ENCODE data around the gene MT1E.

MT1E gene

GRCh38 chr16:56651586-56651985, 26.0 kb downstream of the MT1E start, which contains the start of gene MT1B:
TSS of gene MT1B (plus strand) at chr16:56651886. CDS start at chr16:56651954, 68 bp downstream.
- H3K4me3 ChIP-seq (ENCODE audit: low read depth in 1 of 2, low read length in 1 of 2): no peak within 1 kb of the TSS
- no peak for TF ChIP-seq CTCF (IDR thresholded peaks at IDR 0.05)
- no peaks in the 10 kb centered on the region for H3K36me3 ChIP-seq
- peaks cover 97% of the 10 kb centered on the region for H3K27me3 ChIP-seq
- H3K9me3 ChIP-seq: no peaks in the 10 kb centered on the region
- H3K27ac ChIP-seq: no peak within 1 kb of the TSS
- no peaks in the 10 kb centered on the region for H3K4me1 ChIP-seq (ENCODE audit: control insufficient read depth in 1 of 2, insufficient read depth in 1 of 2, low read depth in 1 of 2, low read length in 1 of 2)

GRCh38 chr16:56652600-56652999, 27.0 kb downstream of the MT1E start:
- no peak for TF ChIP-seq CTCF (IDR thresholded peaks at IDR 0.05)
- peaks cover 92% of the 10 kb centered on the region for H3K27me3 ChIP-seq
- H3K36me3 ChIP-seq: no peaks in the 10 kb centered on the region
- H3K27ac ChIP-seq: no peak overlapping the region
- H3K4me1 ChIP-seq (ENCODE audit: control insufficient read depth in 1 of 2, insufficient read depth in 1 of 2, low read depth in 1 of 2, low read length in 1 of 2): peaks cover under 1 to 4% of the 10 kb centered on the region in 2 experiments
- H3K4me3 ChIP-seq (ENCODE audit: low read depth in 1 of 2, low read length in 1 of 2): no peak overlapping the region
- no peaks in the 10 kb centered on the region for H3K9me3 ChIP-seq

GRCh38 chr16:56653218-56653617, 27.6 kb downstream of the MT1E start:
- Histone ChIP-seq H3K36me3 (no peaks in the 10 kb centered on the region), H3K4me3 (ENCODE audit: low read depth in 1 of 2, low read length in 1 of 2) (no peak overlapping the region), H3K27me3 (peaks cover 88% of the 10 kb centered on the region), H3K27ac (no peak overlapping the region), H3K9me3 (no peaks in the 10 kb centered on the region), H3K4me1 (ENCODE audit: control insufficient read depth in 1 of 2, insufficient read depth in 1 of 2, low read depth in 1 of 2, low read length in 1 of 2) (peaks cover 7 to 9% of the 10 kb centered on the region in 2 experiments)
- TF ChIP-seq CTCF (IDR thresholded peaks at IDR 0.05): no peak

- Histone ChIP-seq H3K4me3 (ENCODE audit: low read depth in 1 of 2, low read length in 1 of 2) (peak within 1 kb of the TSS; percentile 56 to 72), H3K4me1 (ENCODE audit: control insufficient read depth in 1 of 2, insufficient read depth in 1 of 2, low read depth in 1 of 2, low read length in 1 of 2) (peaks cover 9 to 14% of the 10 kb centered on the region in 2 experiments), H3K36me3 (no peaks in the 10 kb centered on the region), H3K9me3 (no peaks in the 10 kb centered on the region), H3K27ac (no peak within 1 kb of the TSS), H3K27me3 (peaks cover 81% of the 10 kb centered on the region)
- no peak for TF ChIP-seq CTCF (IDR thresholded peaks at IDR 0.05)
Measured at GRCh38 chr16:56657555-56658326, 32.2 kb downstream of the MT1E start, which contains the start of gene MT1F. TSS of gene MT1F (plus strand) at chr16:56657959. CDS start at chr16:56658059, 100 bp downstream.

- Histone ChIP-seq H3K27me3 (peaks cover 81% of the 10 kb centered on the region), H3K4me1 (ENCODE audit: control insufficient read depth in 1 of 2, insufficient read depth in 1 of 2, low read depth in 1 of 2, low read length in 1 of 2) (peaks cover 9 to 14% of the 10 kb centered on the region in 2 experiments), H3K9me3 (no peaks in the 10 kb centered on the region), H3K27ac (no peak overlapping the region), H3K36me3 (no peaks in the 10 kb centered on the region), H3K4me3 (ENCODE audit: low read depth in 1 of 2, low read length in 1 of 2) (peak overlapping the region; percentile 56 to 72)
- TF ChIP-seq CTCF (IDR thresholded peaks at IDR 0.05): no peak
Measured at GRCh38 chr16:56658327-56658875, 32.8 kb downstream of the MT1E start.

Measured in neutrophil (primary cell).